GM18861 (cell line): ENCODE measurements around the gene MAPRE2.
"Not testable (repeated sequence)": the region's sequence is repeated elsewhere in the genome, so short reads cannot be mapped to it uniquely, and the experiment has no call there.

ENCODE experiments used
- ATAC-seq: cut with Tn5 transposase; IDR thresholded peaks from one replicate; pipeline ENCODE4 v1.9.1; 2021; ENCODE audit not compliant: unreplicated experiment

Gene MAPRE2

DNA sequence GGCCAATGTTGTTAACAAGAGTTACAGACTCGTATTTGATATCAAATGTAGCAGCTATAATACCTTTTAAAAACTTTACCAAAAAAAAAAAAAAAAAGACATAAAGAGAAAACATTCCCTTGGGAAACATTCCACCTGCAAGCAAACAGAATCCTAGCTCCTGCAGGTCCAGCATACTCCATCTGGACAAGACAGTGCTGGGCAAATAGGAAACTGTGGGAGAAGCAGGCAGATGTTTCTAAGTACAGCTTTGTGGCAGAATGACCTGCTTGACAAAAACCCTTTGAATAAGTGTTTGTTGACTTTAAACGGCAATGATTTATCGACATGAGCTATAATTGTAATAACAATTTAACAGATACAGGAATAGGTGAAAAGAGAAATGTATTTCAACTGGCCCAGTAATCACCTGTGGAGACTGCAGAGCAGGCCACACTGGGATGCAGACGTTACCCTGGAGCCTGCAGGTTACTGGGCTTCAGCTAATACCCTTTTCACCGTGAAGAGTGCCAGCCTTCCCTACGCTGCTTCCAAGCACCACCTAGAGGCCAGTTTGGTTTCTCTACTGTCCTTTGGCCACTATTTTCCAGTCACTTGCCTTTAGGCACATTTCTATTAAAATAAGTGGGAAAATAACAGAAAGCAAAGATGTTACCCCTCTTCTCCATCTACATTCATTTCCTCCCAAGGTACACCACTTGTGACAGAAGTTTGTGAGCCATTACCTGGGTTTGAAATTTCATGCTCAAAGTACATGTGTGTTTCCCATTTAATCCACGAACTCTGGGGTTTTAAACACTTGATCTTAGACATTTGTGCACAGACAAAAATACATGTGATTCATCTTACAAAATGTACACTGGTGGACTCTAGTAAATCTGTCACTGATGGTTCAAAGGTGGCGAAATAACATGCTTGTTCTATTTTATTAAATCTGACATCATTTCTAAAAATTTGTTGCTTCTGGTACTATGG lies 102.7 kb downstream of the MAPRE2 start:
- ATAC-seq: peak; percentile 72

DNA sequence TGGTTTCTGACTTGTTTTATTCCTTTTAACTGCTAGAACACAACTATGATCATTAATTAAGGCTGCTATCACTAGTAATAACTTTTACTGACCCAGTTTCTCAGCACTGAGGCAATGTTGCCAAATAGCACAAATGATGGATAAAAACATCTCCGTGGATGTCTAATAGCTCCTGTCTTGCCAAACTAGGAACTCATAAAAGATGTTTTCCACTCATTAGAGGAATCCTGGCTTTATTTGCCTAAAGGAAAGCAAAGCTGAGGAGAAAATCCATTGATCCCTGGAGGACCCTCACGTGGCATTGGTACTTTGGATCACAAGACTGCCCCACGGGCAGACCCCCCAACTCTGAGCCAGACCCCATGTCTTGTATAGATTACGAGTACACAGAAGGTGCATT lies 103.5 kb downstream of the MAPRE2 start:
- no peak for ATAC-seq

DNA sequence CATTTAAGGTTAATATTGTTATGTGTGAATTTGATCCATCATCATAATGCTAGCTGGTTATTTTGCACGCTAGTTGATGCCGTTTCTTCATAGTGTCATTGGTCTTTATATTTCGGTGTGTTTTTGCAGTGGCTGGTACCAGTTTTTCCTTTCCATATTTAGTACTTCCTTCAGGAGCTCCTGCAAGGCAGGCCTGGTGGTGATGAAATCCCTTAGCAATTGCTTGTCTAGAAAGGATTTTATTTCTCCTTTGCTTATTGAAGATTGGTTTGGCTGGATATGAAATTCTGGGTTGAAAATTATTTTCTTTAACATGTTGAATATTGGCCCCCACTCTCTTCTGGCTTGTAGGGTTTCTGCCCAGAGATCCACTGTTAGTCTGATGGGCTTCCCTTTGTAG lies 109.0 kb downstream of the MAPRE2 start:
- ATAC-seq: not testable (repeated sequence)

DNA sequence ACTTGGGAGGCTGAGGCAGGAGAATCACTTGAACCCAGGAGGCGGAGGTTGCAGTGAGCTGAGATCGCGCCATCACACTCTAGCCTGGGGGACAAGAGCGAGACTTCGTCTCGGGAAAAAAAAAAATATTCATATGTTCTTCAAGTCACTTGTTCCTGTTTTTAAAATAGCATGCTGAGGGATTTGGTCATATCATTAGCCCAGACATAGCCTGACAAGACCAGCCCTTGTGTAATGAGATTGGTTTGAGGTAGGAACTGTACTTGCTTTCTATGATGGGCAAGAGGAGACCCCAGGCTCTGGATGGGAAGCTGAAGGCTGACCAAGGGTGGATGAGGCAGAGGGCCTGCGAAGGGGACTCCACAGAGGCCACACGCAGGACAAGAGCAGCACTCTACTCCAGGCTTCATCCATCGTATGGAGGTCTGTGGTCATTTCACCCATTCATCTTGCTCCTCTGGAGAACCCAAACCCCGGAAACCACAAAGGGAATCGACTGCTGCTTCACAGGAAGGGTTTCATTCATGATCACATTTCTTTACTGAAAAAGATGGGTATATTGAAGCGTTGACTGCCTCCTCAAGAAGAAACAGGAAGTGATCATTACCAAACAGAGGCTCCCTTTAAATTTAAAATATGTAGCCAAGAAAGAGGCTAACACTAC lies 112.5 kb downstream of the MAPRE2 start:
- no peak for ATAC-seq

DNA sequence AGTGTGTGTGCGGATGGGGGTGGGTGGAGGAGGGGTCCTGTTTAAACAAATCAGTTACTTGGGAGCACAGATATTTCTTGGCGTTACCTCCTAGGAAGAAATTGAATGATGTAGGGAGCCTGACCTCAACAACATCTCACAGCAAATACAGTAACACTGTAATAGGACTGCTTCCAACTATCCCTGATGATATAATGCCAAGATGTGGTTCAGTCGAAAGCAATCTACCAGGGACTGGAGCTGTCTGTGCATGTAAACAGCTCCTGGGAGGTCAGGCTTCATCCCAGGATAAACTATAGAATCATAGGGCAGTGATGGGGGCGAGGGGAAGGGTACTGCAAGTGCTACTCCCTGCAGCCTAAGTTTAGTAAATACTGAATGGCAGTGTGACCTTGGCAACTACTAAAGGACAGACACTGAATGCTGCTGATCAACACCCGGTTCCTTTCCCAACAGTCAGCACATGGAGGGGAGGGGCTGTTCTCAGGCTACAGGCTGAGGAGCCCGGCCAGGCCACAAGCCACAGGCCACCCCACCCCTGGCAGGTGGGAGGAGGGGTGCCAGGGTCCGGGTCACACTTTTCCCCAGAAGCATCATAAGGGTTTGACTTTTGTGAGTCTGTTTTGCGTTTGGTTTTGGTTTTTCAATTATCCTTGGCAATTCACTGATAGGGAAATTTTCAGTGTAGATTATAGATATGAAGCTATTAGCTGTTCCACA lies 114.3 kb downstream of the MAPRE2 start:
- no peak for ATAC-seq

DNA sequence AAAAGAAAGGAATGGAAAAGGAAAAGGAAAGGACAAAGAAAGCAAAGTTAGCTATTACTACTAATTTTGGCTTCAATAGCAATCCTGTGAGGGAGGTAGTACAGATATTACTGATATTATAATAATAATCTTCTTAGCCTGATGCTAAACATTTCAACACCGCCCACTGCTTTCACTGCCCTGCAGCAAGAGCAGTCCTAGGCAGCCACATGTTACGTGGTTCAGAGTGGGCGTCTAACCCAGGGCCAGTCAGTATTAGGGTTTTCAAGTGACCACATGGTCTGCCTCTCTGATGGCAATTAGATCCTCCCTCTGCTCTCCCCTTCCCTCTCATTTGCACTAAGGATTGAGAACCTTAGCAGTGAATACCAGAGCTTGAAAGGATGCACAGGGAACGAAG lies 116.0 kb downstream of the MAPRE2 start:
- no peak for ATAC-seq

DNA sequence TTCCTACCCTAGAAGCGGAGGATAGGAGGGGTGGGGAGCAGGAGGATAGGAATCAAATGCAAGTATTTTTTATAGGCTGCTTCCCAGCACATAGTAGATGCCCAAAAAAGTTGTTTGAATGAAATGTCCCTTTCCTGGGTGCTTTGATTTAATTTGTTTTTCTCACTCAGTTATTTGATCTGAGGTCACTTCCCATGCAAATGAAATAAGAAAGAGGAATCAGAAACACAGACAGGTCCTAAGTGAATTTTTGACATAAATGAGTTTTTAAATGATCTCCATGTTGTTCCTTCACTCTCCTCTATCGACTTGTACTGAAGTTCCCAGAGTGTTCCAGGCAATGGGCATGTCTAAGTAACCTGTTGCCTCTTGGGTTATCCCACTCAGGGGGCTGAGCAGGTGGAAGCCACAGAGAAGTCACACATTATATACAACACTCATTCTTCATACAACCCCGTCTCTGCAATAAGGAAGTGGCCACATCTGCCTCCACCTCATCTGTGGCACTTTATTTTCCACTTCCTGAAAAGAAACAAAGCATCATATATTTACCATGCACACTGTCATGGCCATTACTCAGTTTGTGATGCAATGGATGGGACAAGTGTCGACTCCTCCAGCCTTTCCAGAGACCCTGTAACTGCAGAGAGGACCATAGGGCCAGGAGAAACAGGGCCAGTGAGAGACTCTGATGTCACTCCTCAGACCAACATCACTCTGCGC lies 117.7 kb downstream of the MAPRE2 start:
- ATAC-seq: peak; percentile 66

DNA sequence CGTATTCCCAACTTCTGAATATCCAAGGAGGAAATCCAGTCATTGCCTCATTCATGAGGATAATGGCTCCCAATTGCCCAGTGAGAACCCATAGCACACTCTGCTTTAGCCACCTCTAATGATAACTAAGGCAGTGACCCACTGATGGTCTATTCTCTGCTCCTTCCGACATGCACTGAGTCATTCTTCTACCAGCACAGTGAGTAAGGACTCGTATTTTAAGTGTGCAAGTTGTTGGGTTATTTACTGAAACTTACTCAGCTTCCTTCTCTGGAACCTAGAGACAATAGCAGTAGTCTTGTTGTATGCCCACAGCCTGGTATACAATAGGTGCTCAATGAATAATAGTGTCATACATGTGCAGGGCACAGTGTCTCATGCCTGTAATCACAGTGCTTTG lies 118.6 kb downstream of the MAPRE2 start:
- ATAC-seq: no peak

DNA sequence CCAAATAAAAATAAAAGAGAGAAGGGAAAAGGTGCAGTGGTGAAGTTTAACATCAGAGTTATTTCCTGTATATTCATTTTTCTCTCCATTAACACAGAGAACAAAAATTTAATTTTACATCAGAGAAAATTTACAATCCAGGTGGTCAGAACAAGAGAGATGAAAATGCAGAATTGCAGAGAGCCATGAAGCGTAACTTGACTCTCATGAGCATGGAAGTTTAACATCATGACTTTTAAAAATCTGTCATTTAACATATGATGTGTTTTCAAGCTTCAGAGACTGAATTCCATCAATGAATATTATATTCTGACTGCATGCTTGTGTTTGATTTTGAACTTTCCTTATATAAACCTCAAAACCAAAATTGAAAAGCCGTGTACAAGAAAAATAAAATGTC lies 120.3 kb downstream of the MAPRE2 start:
- no peak for ATAC-seq

DNA sequence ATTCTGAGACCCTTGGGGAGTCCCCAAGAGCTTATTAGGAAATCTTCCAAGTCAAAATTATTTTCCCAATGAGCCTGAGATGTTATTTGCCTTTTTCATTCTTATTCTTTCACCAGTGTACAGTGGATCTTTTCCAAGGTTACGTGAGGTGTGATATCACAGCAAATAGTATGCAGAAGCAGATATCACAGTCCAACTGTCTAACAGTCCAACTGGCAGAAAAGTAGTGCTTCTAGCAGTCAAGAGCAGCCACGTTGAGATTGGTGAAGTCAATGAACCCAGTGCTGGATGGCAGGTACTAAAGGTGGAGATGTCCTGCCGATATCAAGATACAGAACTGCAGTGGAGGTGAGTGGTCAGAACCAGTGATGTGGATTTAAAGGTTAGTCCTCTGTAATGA lies 120.7 kb downstream of the MAPRE2 start:
- ATAC-seq: no peak

DNA sequence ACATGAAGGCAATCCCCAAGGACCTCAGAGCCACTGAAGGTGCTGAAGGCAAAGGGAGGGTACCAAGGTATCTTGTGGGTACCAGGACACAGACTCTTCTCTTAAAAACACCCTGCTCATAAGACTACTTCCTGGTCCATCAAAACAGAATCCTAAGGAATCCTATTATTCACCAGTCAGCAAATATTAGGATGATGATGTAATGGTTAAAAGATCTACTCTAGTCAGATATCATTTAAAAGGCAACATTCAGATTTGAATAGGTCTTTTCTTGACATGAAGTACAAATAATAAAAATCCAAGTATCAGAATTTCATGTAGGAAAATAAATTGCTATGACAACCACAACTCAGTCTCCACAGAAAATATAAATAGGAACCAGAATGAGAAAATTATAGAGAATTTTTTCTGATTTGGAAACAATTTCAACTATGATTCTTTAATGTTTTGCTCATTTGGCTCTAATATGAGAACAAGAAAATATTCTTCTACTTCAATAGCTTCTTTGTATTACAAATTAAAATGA lies 121.9 kb downstream of the MAPRE2 start:
- ATAC-seq: no peak

DNA sequence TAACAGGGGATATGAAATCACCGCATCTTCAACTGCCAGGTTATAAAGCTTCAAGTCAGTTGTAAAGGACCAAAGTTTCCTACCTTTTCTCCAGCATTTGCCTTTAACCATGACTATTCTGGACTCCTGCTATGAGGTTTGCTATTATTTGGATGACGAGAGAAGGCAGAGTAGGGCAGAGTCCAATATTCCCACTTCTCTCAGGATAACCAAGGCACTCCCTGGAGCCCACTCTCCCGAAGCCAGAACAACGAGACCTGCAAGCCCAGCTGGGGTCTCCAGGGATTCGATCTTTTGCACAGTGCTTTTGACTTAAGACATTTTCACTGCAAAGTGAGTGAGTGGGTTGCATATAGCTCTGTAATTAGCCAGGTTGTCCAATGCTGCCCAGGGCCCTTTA lies 122.5 kb downstream of the MAPRE2 start:
- no peak for ATAC-seq

DNA sequence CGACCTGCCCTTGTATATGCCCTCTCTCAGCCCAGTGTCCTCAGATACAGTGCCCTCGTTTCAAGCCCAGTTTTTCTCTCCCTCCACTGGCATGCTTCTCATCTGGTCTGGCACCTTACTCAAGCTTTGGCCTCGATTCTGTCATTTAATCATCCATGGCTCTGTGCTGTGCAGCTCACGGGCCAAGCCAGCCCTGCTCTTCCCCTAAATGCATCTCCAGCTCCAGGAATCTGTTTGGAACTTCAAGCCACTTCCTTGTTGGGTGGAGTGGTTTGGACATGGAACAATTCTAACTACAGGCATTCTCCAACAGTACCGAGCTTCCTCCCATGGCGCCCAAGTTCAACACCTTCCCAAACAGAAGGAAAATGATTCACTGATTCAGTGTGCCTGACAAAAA lies 122.9 kb downstream of the MAPRE2 start:
- no peak for ATAC-seq

DNA sequence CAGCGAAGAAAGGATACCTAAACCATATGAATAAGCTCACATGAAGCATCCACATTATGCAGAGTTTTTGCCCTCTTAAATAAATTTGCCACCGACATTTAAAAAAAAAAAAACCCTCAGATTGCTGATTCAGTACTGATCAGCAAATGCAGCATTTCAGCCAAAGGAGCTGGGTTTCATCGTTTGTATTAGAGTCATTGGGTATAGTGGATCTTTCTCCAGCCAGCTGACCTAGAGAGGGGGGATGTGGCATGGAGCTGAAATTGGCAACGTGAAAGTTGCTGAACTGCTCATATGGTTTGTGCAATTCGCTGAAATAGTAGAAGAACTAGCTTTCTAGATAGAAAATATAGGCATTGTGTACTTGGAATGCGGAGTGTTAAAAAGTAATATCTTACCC lies 126.1 kb downstream of the MAPRE2 start:
- ATAC-seq: no peak

DNA sequence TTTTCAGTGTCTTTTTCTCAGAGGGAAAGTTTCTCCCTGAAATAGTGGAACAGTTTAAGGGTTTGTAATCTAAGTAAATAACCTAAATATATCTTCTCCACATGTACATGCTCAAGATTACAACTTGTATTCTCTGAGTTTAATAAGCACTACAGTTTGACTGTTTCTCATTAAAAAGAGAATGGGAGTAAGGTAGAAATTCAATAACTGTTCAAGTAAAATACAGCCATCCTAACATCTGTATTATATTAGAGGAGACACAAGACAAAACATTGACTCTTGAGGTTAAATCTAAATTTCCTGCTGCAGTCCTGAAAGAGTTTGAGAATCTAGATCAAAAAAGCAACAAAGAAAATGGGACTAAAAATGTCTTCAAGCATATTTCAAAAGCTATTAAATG lies 126.6 kb downstream of the MAPRE2 start:
- no peak for ATAC-seq

DNA sequence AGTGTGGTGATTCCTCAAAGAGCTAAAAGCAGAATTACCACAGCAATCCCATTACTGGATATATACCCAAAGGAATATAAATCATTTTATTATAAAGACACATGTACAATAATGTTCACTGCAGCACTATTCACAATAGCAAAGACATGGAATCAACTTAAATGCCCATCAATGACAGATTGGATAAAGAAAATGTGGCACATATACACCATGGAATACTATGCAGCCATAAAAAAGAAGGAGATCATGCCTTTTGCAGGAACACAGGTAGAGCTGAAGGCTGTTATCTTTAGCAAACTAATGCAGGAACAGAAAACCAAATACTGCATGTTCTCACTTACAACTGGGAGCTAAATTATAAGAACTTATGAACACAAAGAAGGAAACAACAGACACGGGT lies 129.1 kb downstream of the MAPRE2 start:
- ATAC-seq: not testable (repeated sequence)

DNA sequence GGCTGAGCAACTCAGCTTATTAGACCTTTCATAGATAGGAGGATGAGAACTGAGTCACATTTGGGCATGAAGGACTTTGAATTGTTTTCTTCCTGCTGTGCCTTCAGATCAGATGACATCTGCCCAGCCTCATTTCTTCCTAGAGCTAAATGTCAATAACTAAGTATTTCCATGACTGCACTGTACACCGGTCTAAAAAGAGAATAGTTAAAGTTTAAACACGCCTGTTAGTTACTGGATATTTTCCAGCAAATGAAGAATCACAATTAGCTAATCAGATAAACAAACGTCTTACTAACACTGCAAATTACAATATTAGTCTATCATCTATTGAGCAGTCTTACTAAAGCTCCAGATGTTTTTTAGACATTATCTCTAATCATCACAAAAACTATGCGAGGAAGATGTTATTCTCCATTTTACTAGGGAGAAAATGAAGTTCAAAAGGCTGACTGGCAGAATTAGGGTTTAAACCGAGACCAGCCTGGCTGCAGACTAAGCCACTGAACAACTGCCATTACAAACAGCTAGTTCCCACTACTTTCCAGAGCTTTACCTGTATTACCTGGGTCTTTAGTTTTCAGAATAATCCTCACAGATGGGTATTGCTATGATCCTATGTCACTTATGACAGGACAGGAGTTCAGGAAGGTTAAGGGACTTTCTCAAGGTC lies 130.2 kb downstream of the MAPRE2 start:
- ATAC-seq: no peak

DNA sequence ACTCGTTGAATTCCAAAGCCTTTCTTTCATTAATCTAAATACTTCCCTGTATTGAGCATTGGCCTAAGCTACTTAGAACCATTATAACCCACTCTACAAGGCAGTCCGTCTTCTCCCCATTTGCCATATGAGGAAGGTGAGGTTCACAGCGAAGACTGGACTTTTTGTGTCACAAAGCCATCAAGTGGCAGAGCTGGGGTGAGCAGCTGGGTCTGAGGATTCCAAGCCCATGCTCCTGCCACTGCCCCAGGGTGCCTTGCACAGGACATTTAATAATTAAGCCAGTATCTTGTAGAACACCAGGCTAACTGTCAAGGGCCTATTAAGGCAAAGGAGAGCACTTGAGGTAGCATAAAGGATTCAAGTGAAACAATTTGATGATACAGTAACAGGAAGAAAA lies 130.8 kb downstream of the MAPRE2 start:
- ATAC-seq: no peak

DNA sequence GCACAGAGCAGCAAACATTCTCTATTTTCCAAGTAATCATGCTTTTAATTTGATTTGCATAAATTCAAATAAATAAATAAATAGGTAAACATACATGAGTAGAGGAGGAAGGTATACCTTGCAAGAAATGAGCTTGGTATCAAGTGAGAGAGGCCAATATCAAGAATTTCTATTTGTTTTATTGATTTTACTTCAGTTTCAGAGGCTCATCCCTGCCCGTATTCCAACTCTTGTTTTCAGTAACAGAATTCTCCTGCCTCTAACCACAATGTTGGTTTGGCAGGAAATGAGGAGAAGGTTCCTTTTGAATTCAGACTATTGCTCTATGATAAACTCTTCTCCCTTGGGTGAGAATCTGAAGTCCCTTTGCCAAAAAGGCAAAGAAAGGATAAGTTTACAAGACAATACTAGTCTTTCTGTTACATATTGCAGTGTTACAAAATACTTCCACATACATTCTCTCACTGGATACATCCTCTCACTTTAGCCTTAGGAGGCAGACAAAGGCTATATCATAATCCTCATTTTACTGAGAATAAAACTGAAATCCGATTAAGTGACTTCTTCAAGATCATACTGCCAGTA lies 131.3 kb downstream of the MAPRE2 start:
- no peak for ATAC-seq
